Progenitor cell of endocrine pancreas (in vitro differentiated cells): Measurements from ENCODE around the gene RRN3. TPM values are rescaled to one million over a fixed set of nuclear protein-coding genes. Genes with fewer than 3 reads are reported as not detected.
"Not testable (repeated sequence)": the region's sequence is repeated elsewhere in the genome, so short reads cannot be mapped to it uniquely, and the experiment has no call there.

ENCODE experiments used
- DNase-seq: peaks from one replicate; pipeline ENCODE4 v3.0.0; 2021; ENCODE audit warnings: low spot score; ENCODE audit not compliant: unreplicated experiment
- H3K27ac Mint-ChIP-seq: 2 replicates; pipeline ENCODE4 v1.8.0; 2021; ENCODE audit warnings: mild to moderate bottlenecking, moderate library complexity, mixed read lengths
- H3K27me3 Mint-ChIP-seq: 2 replicates; pipeline ENCODE4 v1.8.0; 2021; ENCODE audit warnings: mixed read lengths
- H3K36me3 Mint-ChIP-seq: 2 replicates; pipeline ENCODE4 v1.8.0; 2022; ENCODE audit warnings: mixed read lengths; ENCODE audit not compliant: insufficient read depth
- H3K4me1 Mint-ChIP-seq: 2 replicates; pipeline ENCODE4 v1.8.0; 2021; ENCODE audit warnings: low read depth, mixed read lengths
- H3K4me3 Mint-ChIP-seq: 2 replicates; pipeline ENCODE4 v1.8.0; 2021; ENCODE audit warnings: low read depth, mild to moderate bottlenecking, moderate library complexity, mixed read lengths
- H3K9me3 Mint-ChIP-seq: 2 replicates; pipeline ENCODE4 v1.8.0; 2021; ENCODE audit warnings: low read depth, mixed read lengths
- total RNA-seq: library from RNA; stranded (reverse); gene quantifications from 2 replicates; pipeline ENCODE4 v1.2.1, GENCODE V29; 2021

The RRN3 gene
- total RNA-seq, 1 donor from 2014 or later: 40.0 TPM

DNA sequence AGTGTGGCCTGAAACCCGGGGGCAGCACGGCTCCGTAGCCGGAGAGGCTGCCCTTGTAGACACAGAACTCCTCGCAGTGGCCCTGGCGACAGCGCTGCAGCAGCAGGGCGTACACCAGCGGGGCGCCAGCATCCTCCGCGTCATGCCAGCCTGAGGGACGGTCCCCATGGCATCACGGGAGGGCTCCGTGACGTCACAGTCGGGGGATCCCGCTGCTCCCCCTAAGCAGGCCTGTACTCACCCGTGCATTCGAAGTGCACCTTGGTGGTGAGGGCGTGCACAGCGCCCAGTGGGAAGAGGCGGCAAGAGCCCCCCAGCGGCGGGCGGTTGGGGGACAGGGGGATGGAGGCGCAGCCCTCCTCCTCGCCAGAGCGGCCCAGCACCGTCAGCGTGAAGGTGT, 39.5 kb upstream of the RRN3 start:
- not testable (repeated sequence) for H3K27me3 Mint-ChIP-seq, H3K9me3 Mint-ChIP-seq, H3K27ac Mint-ChIP-seq, H3K36me3 Mint-ChIP-seq, DNase-seq, H3K4me3 Mint-ChIP-seq, H3K4me1 Mint-ChIP-seq

GRCh38 chr16:15132719-15133428, 38.8 kb upstream of the RRN3 start:
- DNase-seq, H3K4me3 Mint-ChIP-seq, H3K9me3 Mint-ChIP-seq, H3K27me3 Mint-ChIP-seq, H3K36me3 Mint-ChIP-seq, H3K4me1 Mint-ChIP-seq, H3K27ac Mint-ChIP-seq: not testable (repeated sequence)

GRCh38 chr16:15130943-15131700, 37.0 kb upstream of the RRN3 start:
- not testable (repeated sequence) for H3K27ac Mint-ChIP-seq, DNase-seq, H3K4me3 Mint-ChIP-seq, H3K9me3 Mint-ChIP-seq, H3K27me3 Mint-ChIP-seq, H3K4me1 Mint-ChIP-seq, H3K36me3 Mint-ChIP-seq

DNA sequence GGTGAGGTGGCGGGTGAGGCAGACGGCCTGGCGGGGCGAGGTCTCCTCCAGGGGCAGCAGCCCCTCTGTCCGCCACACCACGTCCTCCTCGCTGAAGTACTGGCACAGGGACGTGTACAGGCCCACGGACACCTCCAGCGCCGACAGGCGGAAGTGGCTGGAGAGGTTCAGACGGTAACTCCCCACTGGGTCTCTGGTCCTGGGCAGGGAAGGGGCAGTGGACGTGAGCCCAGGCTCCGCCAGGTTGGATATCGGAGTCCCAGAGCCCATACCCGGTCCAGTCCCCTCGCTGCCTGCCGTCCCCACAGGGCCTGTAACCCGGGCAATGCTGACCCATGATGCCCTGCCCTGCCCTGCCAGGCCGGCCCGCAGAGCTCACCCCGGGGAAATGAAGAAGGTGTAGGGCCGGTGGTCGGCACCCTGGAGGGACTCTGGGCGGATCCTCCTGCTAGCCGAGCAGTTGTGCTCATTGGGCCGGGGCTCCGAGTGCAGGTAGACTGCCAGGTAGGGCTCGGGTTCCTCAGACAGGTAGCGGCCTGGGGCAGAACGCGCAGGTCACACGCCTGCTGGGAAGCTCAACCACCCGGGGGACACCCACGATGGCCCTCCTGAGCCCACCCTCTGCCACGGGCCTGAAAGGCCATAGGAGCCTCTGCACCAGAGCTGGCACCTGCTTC, 36.3 kb upstream of the RRN3 start:
- H3K4me3 Mint-ChIP-seq, H3K4me1 Mint-ChIP-seq, H3K27ac Mint-ChIP-seq, H3K36me3 Mint-ChIP-seq, H3K27me3 Mint-ChIP-seq, DNase-seq, H3K9me3 Mint-ChIP-seq: not testable (repeated sequence)

DNA sequence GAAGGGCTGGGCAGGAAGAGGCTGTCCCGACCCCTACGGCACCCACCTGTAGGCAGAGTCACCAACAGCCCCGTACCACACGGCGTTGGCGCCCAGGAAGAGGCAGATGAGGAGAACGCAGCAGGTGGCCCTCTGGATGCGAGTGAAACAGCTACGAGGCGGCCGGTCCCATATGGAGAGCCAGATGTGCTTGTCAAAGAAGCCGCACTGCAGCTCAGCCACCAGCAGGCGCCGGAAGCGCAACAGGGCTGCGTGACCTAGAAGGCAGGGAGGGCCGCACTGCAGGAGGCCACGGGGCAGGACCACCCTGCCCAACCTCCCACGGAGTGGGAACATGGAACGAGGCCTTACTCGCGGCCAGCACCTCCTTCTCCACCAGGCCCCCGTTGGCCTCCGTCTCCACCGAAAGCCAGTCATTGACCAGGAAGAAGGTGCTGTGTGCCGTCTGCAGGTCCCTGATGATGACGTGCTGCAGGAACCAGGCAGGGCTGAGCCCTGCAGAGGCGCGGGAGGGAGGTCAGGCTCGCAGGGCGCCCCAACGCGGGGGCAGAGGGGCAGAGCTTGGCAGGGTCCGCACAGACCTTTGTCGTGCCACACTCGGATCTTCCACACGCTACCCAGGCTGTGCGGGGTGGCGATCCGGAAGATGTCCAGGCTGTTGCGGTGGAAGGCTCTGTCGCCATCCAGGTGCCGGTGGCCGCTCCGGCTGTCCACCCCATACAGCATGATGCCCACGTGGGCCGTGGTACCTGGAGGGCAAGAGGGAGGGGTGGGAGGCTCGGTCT, 33.8 kb upstream of the RRN3 start:
- DNase-seq, H3K27ac Mint-ChIP-seq, H3K27me3 Mint-ChIP-seq, H3K4me3 Mint-ChIP-seq, H3K9me3 Mint-ChIP-seq, H3K4me1 Mint-ChIP-seq, H3K36me3 Mint-ChIP-seq: not testable (repeated sequence)

- H3K4me3 Mint-ChIP-seq, DNase-seq, H3K9me3 Mint-ChIP-seq, H3K27me3 Mint-ChIP-seq, H3K27ac Mint-ChIP-seq, H3K36me3 Mint-ChIP-seq, H3K4me1 Mint-ChIP-seq: not testable (repeated sequence)
These were observed 6.4 kb upstream of the RRN3 start for GRCh38 chr16:15100372-15100987.

GRCh38 chr16:15099366-15099909, 5.4 kb upstream of the RRN3 start:
- not testable (repeated sequence) for H3K27me3 Mint-ChIP-seq, H3K9me3 Mint-ChIP-seq, H3K4me3 Mint-ChIP-seq, H3K4me1 Mint-ChIP-seq, H3K36me3 Mint-ChIP-seq, DNase-seq, H3K27ac Mint-ChIP-seq

DNA sequence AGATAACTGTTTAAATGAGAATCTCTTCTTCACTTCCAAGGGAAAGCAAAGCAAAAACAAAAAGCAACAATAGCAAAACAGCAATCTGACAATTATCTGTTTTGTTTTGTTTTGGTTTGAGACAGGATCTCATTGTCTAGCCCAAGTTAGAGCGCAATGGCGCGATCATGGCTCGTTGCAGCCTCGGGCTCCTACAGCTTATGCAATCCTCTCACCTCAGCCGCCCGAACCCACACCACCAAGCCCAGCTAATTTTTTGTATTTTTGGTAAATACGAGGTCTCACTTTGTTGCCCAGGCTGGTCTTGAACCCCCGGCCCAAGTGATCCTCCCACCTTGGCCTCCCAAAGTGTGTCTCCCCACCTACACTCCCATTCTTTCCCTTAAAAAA, 2.5 kb upstream of the RRN3 start:
- not testable (repeated sequence) for H3K9me3 Mint-ChIP-seq, DNase-seq, H3K36me3 Mint-ChIP-seq, H3K27me3 Mint-ChIP-seq, H3K27ac Mint-ChIP-seq, H3K4me1 Mint-ChIP-seq
- H3K4me3 Mint-ChIP-seq: peak overlapping the region; percentile 1

DNA sequence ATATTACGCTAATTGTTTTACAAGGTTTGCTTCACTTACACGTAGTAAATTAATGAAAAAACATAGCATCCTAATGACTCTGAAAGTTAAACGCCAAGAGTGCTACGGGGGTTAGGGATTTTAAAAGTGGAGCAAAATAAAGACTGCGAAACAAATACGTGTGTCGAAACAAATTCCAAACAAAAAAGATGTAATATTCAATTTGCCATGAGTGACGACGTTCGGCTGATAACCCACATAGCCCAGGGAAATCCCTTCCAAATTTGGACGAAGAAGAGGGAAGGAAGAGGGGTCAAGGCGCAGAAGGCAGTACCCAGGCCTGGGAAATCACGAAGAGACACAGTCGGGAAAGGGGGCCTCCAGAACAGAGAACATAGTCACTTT, 509 bp downstream of the RRN3 start:
- H3K9me3 Mint-ChIP-seq, H3K4me1 Mint-ChIP-seq, DNase-seq, H3K27me3 Mint-ChIP-seq, H3K36me3 Mint-ChIP-seq: not testable (repeated sequence)
- H3K27ac Mint-ChIP-seq: peak overlapping the region; percentile 100
- H3K4me3 Mint-ChIP-seq: peak overlapping the region; percentile 98

DNA sequence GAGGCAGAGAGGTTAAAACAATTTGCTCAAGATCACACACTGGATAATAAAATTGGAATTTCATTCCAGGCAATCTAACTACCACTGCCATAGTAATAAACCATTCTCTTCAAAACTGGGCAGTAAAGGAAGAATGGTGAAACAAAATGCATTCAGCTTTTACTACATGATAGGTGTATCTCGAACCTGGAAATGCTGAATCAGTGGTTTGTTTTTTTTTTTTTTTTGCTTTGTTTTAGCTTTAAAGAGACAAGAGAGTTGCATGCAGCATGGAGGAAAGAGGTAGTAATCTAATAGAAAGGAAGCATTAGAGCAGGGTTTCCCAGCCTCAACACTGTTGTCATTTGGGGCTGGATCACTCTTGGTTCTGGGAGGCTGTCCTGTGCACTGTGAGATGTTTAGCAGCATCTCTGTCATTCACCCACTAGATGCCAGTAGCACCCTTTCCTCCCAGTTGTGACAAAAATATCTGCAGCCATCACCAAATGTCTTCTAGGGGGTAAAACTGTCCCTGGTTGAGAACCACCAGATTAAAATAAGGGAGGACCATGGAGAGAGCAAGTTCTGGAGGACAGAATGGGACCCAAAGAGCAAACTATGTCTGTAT, 3.3 kb downstream of the RRN3 start:
- DNase-seq, H3K4me3 Mint-ChIP-seq, H3K4me1 Mint-ChIP-seq, H3K9me3 Mint-ChIP-seq, H3K36me3 Mint-ChIP-seq, H3K27ac Mint-ChIP-seq, H3K27me3 Mint-ChIP-seq: not testable (repeated sequence)

DNA sequence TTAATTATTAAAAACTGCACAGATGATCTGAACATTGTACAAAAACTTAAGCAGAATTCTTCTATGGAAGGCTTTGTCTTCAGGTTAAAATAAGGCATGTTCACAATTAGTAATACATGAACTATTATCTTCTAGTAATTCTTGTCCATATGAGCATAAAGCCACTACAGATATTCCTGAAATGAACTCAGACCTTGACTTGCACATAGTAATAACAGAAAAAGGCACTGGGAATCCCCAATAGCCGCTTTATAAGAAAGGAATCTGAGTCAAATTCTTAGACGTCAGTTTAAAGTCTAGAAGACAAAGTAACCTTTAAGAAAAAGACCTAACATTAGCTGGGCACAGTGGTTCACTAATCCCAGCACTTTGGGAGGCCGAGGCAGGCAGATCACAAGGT, 11.3 kb downstream of the RRN3 start:
- not testable (repeated sequence) for H3K27ac Mint-ChIP-seq, DNase-seq, H3K4me3 Mint-ChIP-seq, H3K27me3 Mint-ChIP-seq, H3K9me3 Mint-ChIP-seq, H3K4me1 Mint-ChIP-seq
- H3K36me3 Mint-ChIP-seq: peaks cover 30% of the 10 kb centered on the region

DNA sequence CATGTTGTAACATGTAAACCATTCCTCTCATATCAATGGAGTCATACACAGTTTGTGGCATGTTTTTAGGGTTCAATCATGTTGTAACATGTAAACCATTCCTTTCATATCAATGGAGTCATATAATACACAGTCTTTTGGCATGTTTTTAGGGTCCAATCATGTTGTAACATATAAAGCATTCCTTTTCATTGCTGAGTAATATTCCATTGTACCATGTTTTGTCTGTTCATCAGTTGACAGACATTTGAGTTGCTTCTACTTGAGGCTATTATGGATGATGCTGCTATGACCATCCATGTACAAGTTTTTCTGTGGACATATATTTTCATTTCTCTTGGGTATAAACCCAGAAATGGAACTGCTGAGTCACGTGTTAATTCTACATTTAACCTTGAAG, 13.2 kb downstream of the RRN3 start:
- not testable (repeated sequence) for H3K27me3 Mint-ChIP-seq, H3K4me1 Mint-ChIP-seq, DNase-seq, H3K9me3 Mint-ChIP-seq, H3K27ac Mint-ChIP-seq, H3K4me3 Mint-ChIP-seq
- peaks cover 36% of the 10 kb centered on the region for H3K36me3 Mint-ChIP-seq
